ENCODE measurements around the gene FNBP1L.

The FNBP1L gene

DNA sequence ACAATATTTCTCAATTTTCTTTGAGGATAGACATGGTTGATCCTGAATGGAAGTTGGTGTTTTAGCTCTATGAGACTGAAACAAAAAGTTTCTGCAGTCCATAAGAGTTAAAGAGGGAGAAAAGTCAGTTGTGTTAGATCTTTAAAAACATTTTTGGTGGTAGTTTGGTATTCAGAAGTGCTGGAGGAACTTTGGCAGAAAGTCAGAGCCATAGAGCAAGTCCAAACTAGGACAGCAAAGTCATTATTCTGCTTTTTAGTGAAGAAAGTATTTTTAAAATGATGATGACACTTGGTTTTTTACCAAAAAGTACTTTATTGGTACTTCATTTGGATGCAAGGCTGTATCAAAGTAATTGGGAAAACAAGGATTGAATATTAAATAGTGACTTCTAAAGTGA, 41.8 kb downstream of the FNBP1L start:
- DNase-seq (ENCODE audit: low read depth): no peak

DNA sequence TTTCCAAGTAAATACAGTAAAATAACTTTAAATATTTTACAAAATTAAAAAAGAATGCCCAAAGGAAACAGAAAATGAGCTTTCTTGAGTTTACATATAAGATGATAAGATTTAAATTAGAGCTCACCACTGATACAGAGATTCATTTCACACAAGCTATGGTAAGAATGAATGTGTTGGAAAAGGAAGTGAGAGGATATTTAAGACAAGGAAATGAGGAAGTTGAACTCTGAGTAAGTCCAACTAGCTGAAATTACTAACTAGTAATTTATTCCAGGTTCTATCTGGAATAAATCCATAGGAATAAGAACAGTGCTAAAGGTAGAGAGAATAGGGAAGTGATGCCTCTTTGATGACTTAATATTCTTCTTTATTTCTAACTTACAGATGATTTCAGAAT, 42.4 kb downstream of the FNBP1L start:
- no peak for DNase-seq (ENCODE audit: low read depth)

- DNase-seq (ENCODE audit: low read depth): no peak
Observed at GRCh38 chr1:93495911-93496310, 48.0 kb downstream of the FNBP1L start.

DNA sequence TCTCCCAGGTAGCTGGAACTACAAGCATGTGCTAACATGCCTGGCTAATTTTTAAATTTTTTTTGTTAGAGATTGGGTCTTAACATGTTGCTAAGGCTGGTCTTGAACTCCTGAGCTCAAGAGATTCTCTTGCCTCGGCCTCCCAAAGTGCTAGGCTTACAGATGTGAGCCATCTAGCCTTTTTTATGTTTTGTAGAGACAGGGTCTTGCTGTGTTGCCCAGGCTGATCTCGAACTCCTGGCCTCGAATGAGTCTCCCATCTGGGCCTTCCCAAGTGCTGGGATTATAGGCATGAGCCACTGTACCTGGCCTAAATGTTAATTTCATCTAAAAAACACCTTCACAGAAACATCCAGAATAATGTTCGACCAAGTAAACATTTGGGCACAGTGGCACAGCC, 48.6 kb downstream of the FNBP1L start:
- no peak for DNase-seq (ENCODE audit: low read depth)

- DNase-seq (ENCODE audit: low read depth): no peak
Observed at GRCh38 chr1:93499075-93499474, 51.2 kb downstream of the FNBP1L start.

GRCh38 chr1:93499533-93499932, 51.6 kb downstream of the FNBP1L start:
- no peak for DNase-seq (ENCODE audit: low read depth)

DNA sequence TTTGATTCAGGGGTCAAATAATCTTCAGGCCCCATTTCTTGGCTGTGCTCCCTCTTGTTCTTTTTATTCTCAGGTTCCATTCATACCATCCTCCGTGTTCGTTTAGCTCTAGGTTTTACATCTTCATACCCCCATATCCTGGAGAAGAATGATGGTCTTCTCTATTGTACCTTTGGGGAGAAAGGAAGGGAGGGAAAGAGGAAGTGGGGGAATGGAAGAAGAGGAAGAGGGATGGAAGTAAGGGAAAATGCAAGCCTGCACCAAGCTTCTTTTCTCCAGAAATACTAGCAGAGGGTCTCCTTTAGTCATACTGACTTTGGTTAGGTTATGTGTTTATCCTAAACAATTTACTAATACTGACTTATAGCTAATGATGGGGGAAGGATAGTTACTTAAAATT, 52.4 kb downstream of the FNBP1L start:
- no peak for DNase-seq (ENCODE audit: low read depth)

GRCh38 chr1:93501399-93501798, 53.5 kb downstream of the FNBP1L start:
- no peak for DNase-seq (ENCODE audit: low read depth)

GRCh38 chr1:93501829-93502369, 54.0 kb downstream of the FNBP1L start:
- DNase-seq (ENCODE audit: low read depth): no peak

- no peak for DNase-seq (ENCODE audit: low read depth)
Observed at GRCh38 chr1:93502571-93502970, 54.7 kb downstream of the FNBP1L start.

GRCh38 chr1:93503163-93503562, 55.2 kb downstream of the FNBP1L start:
- DNase-seq (ENCODE audit: low read depth): no peak

DNA sequence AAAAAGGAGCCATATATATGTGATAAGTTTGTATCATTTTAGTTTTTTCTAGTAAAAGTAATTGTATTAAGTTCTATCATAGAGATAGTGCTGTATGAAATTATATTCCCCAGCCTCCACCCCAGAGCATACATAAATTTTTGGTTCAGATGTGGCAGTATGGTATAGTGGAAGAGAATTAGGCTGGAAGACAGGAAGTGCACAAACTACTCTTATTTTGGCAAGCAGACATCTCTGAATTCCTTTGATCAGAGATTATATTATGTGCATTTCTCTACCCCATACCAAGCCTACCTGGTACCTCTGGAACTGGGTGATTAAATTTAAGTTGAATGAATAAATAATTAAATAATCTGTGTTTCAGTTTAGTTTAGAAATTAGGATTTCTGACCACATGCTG, 55.9 kb downstream of the FNBP1L start:
- no peak for DNase-seq (ENCODE audit: low read depth)

DNA sequence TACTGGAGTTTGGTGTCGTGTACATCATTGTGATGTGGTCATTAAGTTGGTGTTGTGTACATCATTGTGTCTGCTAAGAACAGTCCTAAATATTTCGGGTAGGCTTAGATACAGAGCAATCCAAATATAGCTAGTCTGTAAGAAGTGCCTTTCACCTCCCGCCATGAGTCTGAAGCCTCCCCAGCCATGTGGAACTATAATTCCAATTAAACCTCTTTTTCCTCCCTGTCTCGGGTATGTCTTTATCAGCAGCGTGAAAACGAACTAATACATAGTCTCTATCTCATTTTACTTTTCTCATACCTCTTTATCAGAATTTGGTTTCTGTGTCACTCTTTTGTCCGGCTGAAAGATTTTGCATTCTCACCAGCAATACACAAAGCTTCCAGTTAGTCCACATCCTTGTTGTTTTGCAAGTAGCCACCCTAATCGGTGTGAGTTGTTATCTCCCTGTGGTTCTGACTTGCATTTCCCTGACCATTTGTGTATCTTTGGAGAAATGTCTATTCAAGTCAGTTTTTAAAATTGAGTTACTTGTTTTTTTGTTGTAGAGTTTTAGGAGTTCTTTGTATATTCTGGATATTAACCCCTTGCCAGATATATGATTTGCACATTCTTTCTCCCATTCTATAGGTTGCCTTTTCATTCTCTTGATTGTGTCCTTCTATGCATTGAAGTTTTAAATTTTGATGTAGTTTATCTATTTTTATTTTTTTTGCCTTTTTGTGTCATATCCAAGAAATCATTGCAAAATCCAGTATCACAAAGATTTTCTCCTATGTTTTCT, 56.5 kb downstream of the FNBP1L start:
- no peak for DNase-seq (ENCODE audit: low read depth)

DNA sequence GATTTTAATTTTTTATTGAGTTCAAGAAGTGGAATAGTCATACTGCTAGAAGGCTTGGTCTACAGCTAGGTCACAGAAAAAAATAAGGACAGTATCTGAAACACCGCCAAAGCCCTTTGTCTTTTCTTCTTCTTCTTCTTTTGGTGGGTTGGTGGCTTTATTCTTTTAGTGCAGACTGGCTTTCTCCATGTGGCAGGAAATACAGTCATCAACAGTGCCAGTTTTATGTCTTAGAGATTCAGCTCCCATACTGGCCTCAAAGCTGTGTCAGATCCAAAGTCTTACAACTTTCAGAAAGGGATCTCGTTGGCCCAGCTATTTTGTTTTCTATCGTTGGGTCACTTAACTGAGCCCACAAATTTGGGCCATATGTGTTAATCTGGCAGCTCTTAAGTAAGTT, 58.2 kb downstream of the FNBP1L start:
- DNase-seq (ENCODE audit: low read depth): no peak

DNA sequence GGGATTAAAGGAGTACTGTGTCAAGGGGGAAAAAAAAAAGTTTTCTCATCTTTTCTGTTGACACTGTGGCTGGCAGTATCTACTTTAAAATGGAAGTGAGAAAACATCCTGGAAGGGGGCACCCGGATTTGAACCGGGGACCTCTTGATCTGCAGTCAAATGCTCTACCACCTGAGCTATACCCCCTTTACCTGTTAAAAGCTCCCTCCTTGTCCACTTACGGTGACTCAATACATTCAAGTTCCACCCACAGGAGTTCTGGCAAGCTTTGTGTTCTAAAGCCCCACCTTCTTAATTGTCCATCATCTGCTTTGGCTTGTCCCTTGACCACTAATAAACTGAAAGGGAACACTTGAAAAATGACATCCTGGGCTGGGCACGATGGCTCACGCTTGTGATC, 68.2 kb downstream of the FNBP1L start:
- DNase-seq (ENCODE audit: low read depth): no peak

DNA sequence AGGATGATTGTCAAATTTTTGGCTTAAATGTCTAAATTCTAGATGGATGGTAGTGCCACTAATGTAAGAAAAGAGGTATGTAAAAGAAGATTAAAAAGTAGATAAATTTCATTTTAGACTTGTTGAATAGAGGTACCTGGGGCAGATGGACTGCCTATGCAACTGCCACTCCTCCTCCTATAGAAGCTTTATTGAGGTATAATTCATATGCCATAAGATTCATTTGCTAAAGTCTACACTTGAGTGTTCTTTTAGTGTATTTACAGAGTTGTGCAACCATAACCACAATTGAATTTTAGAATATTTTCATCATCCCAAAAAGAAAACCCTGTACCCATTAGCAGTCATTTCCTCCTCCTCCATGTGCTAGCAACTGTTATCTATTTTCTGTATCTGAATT, 70.6 kb downstream of the FNBP1L start:
- DNase-seq (ENCODE audit: low read depth): no peak

- no peak for DNase-seq (ENCODE audit: low read depth)
Observed at GRCh38 chr1:93519199-93519829, 71.4 kb downstream of the FNBP1L start.

- DNase-seq (ENCODE audit: low read depth): no peak
Observed at GRCh38 chr1:93521618-93522017, 73.7 kb downstream of the FNBP1L start.

DNA sequence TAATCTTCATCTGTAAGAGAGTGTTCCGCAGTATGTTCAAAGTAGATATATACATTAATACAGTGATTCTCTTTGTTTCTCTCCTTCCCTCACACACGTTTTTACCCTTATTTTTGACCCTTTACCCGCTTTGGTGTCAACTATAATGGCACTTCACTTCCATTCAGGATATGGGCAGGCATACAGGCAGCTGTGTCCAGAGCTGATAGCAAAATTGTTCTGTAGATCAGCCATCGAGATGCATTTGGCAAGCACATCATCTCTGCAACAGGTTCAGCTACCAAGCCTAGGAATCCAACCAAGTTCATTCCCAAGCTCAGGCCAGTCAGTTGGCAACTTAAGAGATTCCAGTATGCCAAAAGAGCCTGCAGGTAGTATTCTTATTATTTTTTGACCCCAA, 74.8 kb downstream of the FNBP1L start:
- no peak for DNase-seq (ENCODE audit: low read depth)

GRCh38 chr1:93525431-93525830, 77.5 kb downstream of the FNBP1L start:
- no peak for DNase-seq (ENCODE audit: low read depth)

DNA sequence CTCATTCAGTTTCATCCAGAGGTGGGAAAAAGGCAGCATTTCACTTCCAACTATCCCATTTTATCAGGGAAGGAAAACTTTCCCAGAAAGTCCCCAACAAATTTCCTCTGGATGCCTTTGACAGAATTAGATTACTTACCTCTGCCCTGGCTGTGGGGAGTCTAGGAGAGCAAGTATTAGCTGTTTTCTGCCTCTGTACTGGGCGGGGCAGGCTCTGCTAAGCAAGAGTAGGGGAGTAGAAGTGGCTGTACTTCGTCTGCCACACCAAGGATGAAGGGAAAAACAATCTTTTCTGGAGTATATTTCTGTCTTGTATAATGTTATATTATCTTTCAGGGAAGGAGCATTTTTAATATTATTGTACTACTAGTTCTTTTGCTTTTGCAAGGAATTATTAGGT, 78.5 kb downstream of the FNBP1L start:
- no peak for DNase-seq (ENCODE audit: low read depth)

- no peak for DNase-seq (ENCODE audit: low read depth)
Observed at GRCh38 chr1:93528412-93528811, 80.5 kb downstream of the FNBP1L start.

DNA sequence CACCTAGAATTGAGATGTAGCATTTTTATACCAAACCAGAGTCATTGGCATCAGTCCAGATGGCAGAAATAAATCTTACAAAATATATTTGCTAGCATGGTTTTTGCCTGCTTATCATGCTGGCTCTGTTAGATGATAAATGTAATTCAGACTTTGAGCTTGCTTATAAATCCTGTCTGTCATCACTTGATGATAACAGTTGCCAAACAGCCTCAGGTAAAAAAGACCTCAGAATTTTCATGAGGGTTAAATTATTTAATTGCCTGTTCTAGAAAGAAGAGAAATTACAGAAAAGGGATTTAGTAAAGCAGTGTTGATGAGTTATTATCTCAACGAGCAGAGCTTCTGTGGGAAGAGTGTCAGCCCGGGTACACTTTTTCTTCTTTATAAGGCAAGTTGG, 83.3 kb downstream of the FNBP1L start:
- DNase-seq (ENCODE audit: low read depth): no peak

Data from stimulated activated CD8-positive, alpha-beta memory T cell treated with anti-CD3 and anti-CD28 coated beads, Interleukin-12 subunit alpha, Interleukin-12 subunit beta, amount 100 ng/mL, for 1 hour (primary cell).